H1 (cell line): ENCODE data around the gene RABL3. TPM values are rescaled to one million over a fixed set of nuclear protein-coding genes. Genes with fewer than 3 reads are reported as not detected.

Experiments used
- JUN ChIP-seq: IDR thresholded peaks from 2 replicates; pipeline ENCODE4 v1.6.1; 2011; ENCODE audit warnings: low read depth, mild to moderate bottlenecking, improper control_type of control experiment, low read length
- polyA plus RNA-seq, 7 experiments: library from polyadenylated mRNA; depleted of rRNA in 3 of 7; stranded (reverse) in 5 of 7; unstranded in 2 of 7; fragments of >200 nt in 5 of 7; fragments of 200-250 nt in 2 of 7; gene quantifications; 1 replicate in 5 of 7; 2 replicates in 1 of 7; 4 replicates in 1 of 7; pipeline versions ENCODE4 v1.2.1 to v1.2.3, GENCODE V29; 2011 to 2013; ENCODE audit warnings: missing spikeins in 2 of 7, mixed read lengths in 2 of 7
- total RNA-seq: library from RNA; stranded (reverse); fragmentation: NEBNext Ultra II Directional; extraction: Animal tissue kit (Norgen Biotek cat#: 25700); gene quantifications from 2 replicates; pipeline ENCODE4 v1.2.1, GENCODE V29; 2021

RABL3 gene
- total and polyA plus RNA-seq, 2 of the 8 experiments (the other 6 are each of a cell fraction or from before 2014, with no cell fraction given), result 4.4 to 19.2 TPM

- TF ChIP-seq JUN, result no peak
- TF ChIP-seq, all 59 proteins: peak for 0
These were observed 29.8 kb upstream of the RABL3 start (continued) for GRCh38 chr3:120772081-120772480.
